ENCODE measurements around the gene CCDC183.

The CCDC183 gene

GRCh38 chr9:136806631-136807201, 10.6 kb downstream of the CCDC183 start:
- FAIRE-seq: no peak
- peak; percentile 7 for DNase-seq (ENCODE audit: insufficient read length, low spot score)
- no peak for TF ChIP-seq POLR2AphosphoS5 (IDR thresholded peaks at IDR 0.05; ENCODE audit: low read depth, low read length)
- TF ChIP-seq POLR2A (IDR thresholded peaks at IDR 0.05; ENCODE audit: low read depth, low read length): no peak
- TF ChIP-seq PAX5 (IDR thresholded peaks at IDR 0.05; ENCODE audit: insufficient read depth, low read length, severe bottlenecking): no peak
- no peak for TF ChIP-seq POU2F2 (IDR thresholded peaks at IDR 0.05; ENCODE audit: low read depth, low read length)
- no peak for TF ChIP-seq TAF1 (IDR thresholded peaks at IDR 0.05; ENCODE audit: low read depth, low read length)
- no peak for TF ChIP-seq SPI1 (IDR thresholded peaks at IDR 0.05; ENCODE audit: low read depth, low read length)

DNA sequence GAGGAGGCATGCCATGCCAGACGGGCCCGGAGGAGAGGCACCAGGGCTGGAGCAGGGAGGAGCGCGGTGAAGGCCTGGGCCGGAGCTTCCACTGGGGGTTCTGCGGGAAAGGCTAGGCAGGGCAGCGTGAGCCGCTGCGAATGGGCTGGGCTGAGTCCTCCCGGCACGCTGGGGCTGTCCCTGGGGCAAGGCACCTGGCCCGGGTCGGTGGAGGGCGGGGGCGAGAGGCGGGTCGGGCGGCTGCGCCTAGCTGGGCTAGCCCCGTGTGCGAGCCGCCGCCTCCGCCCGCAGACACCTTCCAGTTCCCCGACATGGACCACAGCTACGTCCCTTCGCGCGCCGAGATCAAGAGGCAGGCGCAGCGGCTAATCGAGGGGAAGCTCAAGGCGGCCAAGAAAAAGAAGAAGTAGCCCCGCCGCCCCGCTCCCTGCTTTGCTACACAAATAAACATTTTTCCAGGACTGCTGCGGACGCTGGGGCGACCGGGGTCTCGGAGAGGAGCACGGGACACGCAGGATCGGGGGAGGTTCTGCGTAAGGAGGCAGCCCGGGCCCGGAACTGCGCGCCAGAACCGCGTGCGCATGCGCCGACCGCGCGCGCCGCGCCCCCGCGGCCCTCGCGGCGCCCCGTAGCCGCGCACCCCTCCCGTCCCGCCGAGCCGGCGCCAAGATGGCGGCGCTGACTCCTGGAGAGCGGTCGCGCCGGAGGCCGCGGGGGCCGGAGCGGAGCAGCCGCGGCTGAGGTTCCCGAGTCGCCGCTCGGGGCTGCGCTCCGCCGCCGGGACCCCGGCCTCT, 11.3 kb downstream of the CCDC183 start, which contains the start of gene RABL6:
Gene RABL6, plus strand, starts transcription at position 668 of the 794 bp plus-strand sequence. CDS start 249 bp downstream, outside the sequence.
- DNase-seq (ENCODE audit: insufficient read length, low spot score) (peak; percentile 98), FAIRE-seq (peak; percentile 96)
- no peak for TF ChIP-seq POU2F2 (IDR thresholded peaks at IDR 0.05; ENCODE audit: low read depth, low read length)
- peak; percentile 61; the same call in 1 of the 2 replicates for TF ChIP-seq POLR2A (IDR thresholded peaks at IDR 0.05; ENCODE audit: low read depth, low read length)
- TF ChIP-seq TAF1 (IDR thresholded peaks at IDR 0.05; ENCODE audit: low read depth, low read length): peak; percentile 90

DNA sequence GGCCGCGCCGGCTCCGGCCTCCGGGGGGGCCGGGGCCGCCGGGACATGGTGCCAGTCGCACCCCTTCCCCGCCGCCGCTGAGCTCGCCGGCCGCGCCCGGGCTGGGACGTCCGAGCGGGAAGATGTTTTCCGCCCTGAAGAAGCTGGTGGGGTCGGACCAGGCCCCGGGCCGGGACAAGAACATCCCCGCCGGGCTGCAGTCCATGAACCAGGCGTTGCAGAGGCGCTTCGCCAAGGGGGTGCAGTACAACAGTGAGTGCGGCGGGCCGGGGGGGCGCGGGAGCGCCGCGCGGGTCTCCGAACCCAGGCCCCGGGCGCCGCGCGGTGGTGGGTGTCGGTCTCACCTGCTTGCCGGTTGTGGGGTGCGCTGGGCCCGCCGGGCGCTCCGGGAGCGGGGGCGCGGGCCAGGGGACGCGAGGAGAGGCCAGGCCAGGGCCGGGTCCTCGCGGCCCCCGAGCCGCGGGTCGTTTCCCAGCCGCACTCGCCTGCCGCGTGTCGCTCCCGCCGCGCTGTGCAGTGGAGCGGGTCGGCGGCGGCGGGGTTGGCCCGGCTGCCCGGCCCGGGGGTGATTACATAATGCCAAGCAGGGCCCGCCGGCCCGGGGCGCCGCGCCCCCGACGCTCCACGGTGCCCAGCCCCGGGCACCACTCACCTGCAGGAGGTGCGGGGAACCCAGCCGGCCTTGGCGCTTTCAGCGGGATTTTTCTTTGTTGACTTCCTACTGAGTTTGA, 12.1 kb downstream of the CCDC183 start:
- DNase-seq (ENCODE audit: insufficient read length, low spot score): peak; percentile 57
- TF ChIP-seq POU2F2 (IDR thresholded peaks at IDR 0.05; ENCODE audit: low read depth, low read length) (no peak), POLR2AphosphoS5 (IDR thresholded peaks at IDR 0.05; ENCODE audit: low read depth, low read length) (no peak), POLR2A (IDR thresholded peaks at IDR 0.05; ENCODE audit: low read depth, low read length) (no peak), SPI1 (IDR thresholded peaks at IDR 0.05; ENCODE audit: low read depth, low read length) (no peak), PAX5 (IDR thresholded peaks at IDR 0.05; ENCODE audit: insufficient read depth, low read length, severe bottlenecking) (peak; percentile 88), TAF1 (IDR thresholded peaks at IDR 0.05; ENCODE audit: low read depth, low read length) (peak; percentile 72)
- no peak for FAIRE-seq

DNA sequence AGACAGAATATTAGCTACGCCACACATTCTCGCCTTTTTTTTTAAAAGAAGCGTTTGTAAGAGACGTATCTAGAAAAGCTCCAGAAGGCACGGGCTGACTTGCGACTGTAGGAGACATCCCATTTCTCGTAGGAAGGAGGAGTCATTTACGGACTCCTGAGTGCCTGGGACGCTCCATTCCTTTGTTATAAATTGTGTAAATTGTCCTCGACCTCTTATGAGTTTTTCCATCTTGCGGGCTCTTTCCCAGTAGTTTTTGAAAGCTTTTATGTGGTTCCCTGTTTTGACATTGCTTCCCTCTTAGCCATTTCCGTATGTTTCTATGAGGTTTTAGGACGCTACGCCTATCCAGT, 12.6 kb downstream of the CCDC183 start:
- no peak for DNase-seq (ENCODE audit: insufficient read length, low spot score)
- TF ChIP-seq PAX5 (IDR thresholded peaks at IDR 0.05; ENCODE audit: insufficient read depth, low read length, severe bottlenecking): no peak
- TF ChIP-seq TAF1 (IDR thresholded peaks at IDR 0.05; ENCODE audit: low read depth, low read length): no peak
- no peak for FAIRE-seq

- DNase-seq (ENCODE audit: insufficient read length, low spot score): no peak
- no peak for TF ChIP-seq PAX5 (IDR thresholded peaks at IDR 0.05; ENCODE audit: insufficient read depth, low read length, severe bottlenecking)
- TF ChIP-seq POU2F2 (IDR thresholded peaks at IDR 0.05; ENCODE audit: low read depth, low read length): no peak
- TF ChIP-seq TAF1 (IDR thresholded peaks at IDR 0.05; ENCODE audit: low read depth, low read length): no peak
- no peak for TF ChIP-seq POLR2A (IDR thresholded peaks at IDR 0.05; ENCODE audit: low read depth, low read length)
- no peak for TF ChIP-seq SPI1 (IDR thresholded peaks at IDR 0.05; ENCODE audit: low read depth, low read length)
- no peak for TF ChIP-seq POLR2AphosphoS5 (IDR thresholded peaks at IDR 0.05; ENCODE audit: low read depth, low read length)
- FAIRE-seq: no peak
These were observed 18.7 kb downstream of the CCDC183 start for GRCh38 chr9:136814725-136815421.

DNA sequence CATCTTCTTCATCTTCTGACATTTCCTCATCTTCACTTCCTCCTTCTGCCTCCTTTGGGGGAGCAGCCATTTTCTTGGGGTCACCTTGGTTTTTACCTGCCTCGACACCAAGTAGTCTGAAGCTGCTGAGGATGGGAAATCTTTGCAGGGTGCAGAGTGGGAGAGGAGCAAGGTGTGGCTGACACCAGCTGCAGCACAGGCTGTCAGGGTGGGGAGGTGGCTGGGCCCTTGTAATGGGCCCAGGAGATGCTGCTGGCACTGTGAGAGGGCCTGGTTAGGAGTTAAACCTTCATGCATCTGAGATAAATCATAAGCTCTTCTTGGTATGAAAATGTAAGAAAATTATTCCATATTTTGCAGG, 19.3 kb downstream of the CCDC183 start:
- FAIRE-seq (no peak), DNase-seq (ENCODE audit: insufficient read length, low spot score) (no peak)
- no peak for TF ChIP-seq POLR2AphosphoS5 (IDR thresholded peaks at IDR 0.05; ENCODE audit: low read depth, low read length)
- TF ChIP-seq SPI1 (IDR thresholded peaks at IDR 0.05; ENCODE audit: low read depth, low read length): 0 out of 2 replicates have a peak, but pooled peaks have one; percentile 14
- no peak for TF ChIP-seq POU2F2 (IDR thresholded peaks at IDR 0.05; ENCODE audit: low read depth, low read length)

- TF ChIP-seq TAF1 (IDR thresholded peaks at IDR 0.05; ENCODE audit: low read depth, low read length): no peak
- TF ChIP-seq SPI1 (IDR thresholded peaks at IDR 0.05; ENCODE audit: low read depth, low read length): no peak
- no peak for TF ChIP-seq PAX5 (IDR thresholded peaks at IDR 0.05; ENCODE audit: insufficient read depth, low read length, severe bottlenecking)
- no peak for TF ChIP-seq POLR2A (IDR thresholded peaks at IDR 0.05; ENCODE audit: low read depth, low read length)
- no peak for TF ChIP-seq POU2F2 (IDR thresholded peaks at IDR 0.05; ENCODE audit: low read depth, low read length)
- FAIRE-seq (no peak), DNase-seq (ENCODE audit: insufficient read length, low spot score) (no peak)
These were observed 25.1 kb downstream of the CCDC183 start for GRCh38 chr9:136820971-136821825.

GRCh38 chr9:136821826-136822544, 25.8 kb downstream of the CCDC183 start:
- TF ChIP-seq POU2F2 (IDR thresholded peaks at IDR 0.05; ENCODE audit: low read depth, low read length) (no peak), SPI1 (IDR thresholded peaks at IDR 0.05; ENCODE audit: low read depth, low read length) (no peak), POLR2AphosphoS5 (IDR thresholded peaks at IDR 0.05; ENCODE audit: low read depth, low read length) (no peak), TAF1 (IDR thresholded peaks at IDR 0.05; ENCODE audit: low read depth, low read length) (no peak), POLR2A (IDR thresholded peaks at IDR 0.05; ENCODE audit: low read depth, low read length) (no peak), PAX5 (IDR thresholded peaks at IDR 0.05; ENCODE audit: insufficient read depth, low read length, severe bottlenecking) (no peak)
- no peak for FAIRE-seq
- no peak for DNase-seq (ENCODE audit: insufficient read length, low spot score)
